DOHH2 (cell line): Measurements from ENCODE around the gene TBL1X.

ENCODE experiments used
- H3F3A ChIP-seq: fragments of 200-600 bp; sonication (generic), shearing (Covaris generic); 2 replicates; pipeline ENCODE4 v1.6.0; 2016; ENCODE audit warnings: antibody characterized with exemption, mild to moderate bottlenecking; ENCODE audit not compliant: control insufficient read depth, insufficient read depth
- H3K27ac ChIP-seq: fragments of 200-600 bp; sonication (generic); 2 replicates; pipeline ENCODE4 v1.5.1; 2014; ENCODE audit warnings: low read depth, mild to moderate bottlenecking, low read length, moderate library complexity
- H3K27me3 ChIP-seq: fragments of 200-600 bp; sonication (generic); 2 replicates; pipeline ENCODE4 v1.6.1; 2014; ENCODE audit warnings: mild to moderate bottlenecking, low read length, mixed read lengths; ENCODE audit not compliant: control insufficient read depth
- H3K36me3 ChIP-seq: fragments of 200-600 bp; sonication (generic); 2 replicates; pipeline ENCODE4 v1.6.1; 2014; ENCODE audit warnings: mild to moderate bottlenecking, low read length, moderate library complexity, mixed read lengths; ENCODE audit not compliant: control insufficient read depth
- H3K4me1 ChIP-seq: fragments of 200-600 bp; sonication (generic); 2 replicates; pipeline ENCODE4 v1.6.1; 2014; ENCODE audit warnings: mild to moderate bottlenecking, low read length, mixed read lengths; ENCODE audit not compliant: control insufficient read depth
- H3K4me2 ChIP-seq: fragments of 200-600 bp; sonication (generic); 2 replicates; pipeline ENCODE4 v1.6.0; 2014; ENCODE audit warnings: mild to moderate bottlenecking, low read length, moderate library complexity
- H3K4me3 ChIP-seq: fragments of 200-600 bp; sonication (generic); 2 replicates; pipeline ENCODE4 v1.5.1; 2014; ENCODE audit warnings: mild to moderate bottlenecking, low read length, mixed read lengths
- H3K79me2 ChIP-seq: fragments of 200-600 bp; sonication (generic); 2 replicates; pipeline ENCODE4 v1.6.1; 2014; ENCODE audit warnings: mild to moderate bottlenecking, low read length, mixed read lengths; ENCODE audit not compliant: control insufficient read depth
- H3K9me2 ChIP-seq: fragments of 200-600 bp; sonication (generic); replicated peaks from 2 replicates; pipeline ENCODE4 v1.6.1; 2014; ENCODE audit warnings: mild to moderate bottlenecking, low read length, mixed read lengths; ENCODE audit not compliant: control insufficient read depth
- H3K9me3 ChIP-seq: fragments of 200-600 bp; sonication (generic); 2 replicates; pipeline ENCODE4 v1.6.1; 2014; ENCODE audit warnings: antibody characterized with exemption, low read length, mixed read lengths; ENCODE audit not compliant: control insufficient read depth, insufficient read depth
- H4K20me1 ChIP-seq: fragments of 200-600 bp; sonication (generic); 2 replicates; pipeline ENCODE4 v1.6.0; 2014; ENCODE audit warnings: low read depth, mild to moderate bottlenecking, antibody characterized with exemption, low read length, moderate library complexity; ENCODE audit not compliant: control insufficient read depth, insufficient read depth
- EZH2phosphoT487 ChIP-seq: fragments of 200-600 bp; sonication (generic); IDR thresholded peaks from 2 replicates; pipeline ENCODE4 v1.6.1; 2017; ENCODE audit warnings: borderline replicate concordance, mild to moderate bottlenecking, antibody characterized with exemption, low read length, moderate library complexity, mixed read lengths
- TF ChIP-seq, protein P1 (sequence below): fragments of 200-600 bp; sonication (generic); IDR thresholded peaks from one replicate; pipeline ENCODE4 v1.5.1; 2014; ENCODE audit warnings: antibody characterized with exemption, mild to moderate bottlenecking, low read depth, low read length; ENCODE audit not compliant: poor library complexity, severe bottlenecking

The TBL1X gene

GRCh38 chrX:9464435-9465371 is at the start of gene TBL1X:
Gene TBL1X, plus strand, starts transcription at chrX:9465058. Its CDS starts 188,529 bp downstream, at chrX:9653587.
- TF ChIP-seq EZH2phosphoT487: no peak
- TF ChIP-seq, protein P1, sequence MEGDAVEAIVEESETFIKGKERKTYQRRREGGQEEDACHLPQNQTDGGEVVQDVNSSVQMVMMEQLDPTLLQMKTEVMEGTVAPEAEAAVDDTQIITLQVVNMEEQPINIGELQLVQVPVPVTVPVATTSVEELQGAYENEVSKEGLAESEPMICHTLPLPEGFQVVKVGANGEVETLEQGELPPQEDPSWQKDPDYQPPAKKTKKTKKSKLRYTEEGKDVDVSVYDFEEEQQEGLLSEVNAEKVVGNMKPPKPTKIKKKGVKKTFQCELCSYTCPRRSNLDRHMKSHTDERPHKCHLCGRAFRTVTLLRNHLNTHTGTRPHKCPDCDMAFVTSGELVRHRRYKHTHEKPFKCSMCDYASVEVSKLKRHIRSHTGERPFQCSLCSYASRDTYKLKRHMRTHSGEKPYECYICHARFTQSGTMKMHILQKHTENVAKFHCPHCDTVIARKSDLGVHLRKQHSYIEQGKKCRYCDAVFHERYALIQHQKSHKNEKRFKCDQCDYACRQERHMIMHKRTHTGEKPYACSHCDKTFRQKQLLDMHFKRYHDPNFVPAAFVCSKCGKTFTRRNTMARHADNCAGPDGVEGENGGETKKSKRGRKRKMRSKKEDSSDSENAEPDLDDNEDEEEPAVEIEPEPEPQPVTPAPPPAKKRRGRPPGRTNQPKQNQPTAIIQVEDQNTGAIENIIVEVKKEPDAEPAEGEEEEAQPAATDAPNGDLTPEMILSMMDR: no peak
- H3K79me2 ChIP-seq: peaks cover 41% of the 10 kb centered on the region

GRCh38 chrX:9416562-9417348 is 48.1 kb upstream of the TBL1X start:
- Histone ChIP-seq H3K4me2 (no peak overlapping the region), H3K27ac (no peak overlapping the region), H3K4me3 (no peak overlapping the region), H3K9me3 (no peaks in the 10 kb centered on the region), H3K79me2 (no peaks in the 10 kb centered on the region), H3K4me1 (no peaks in the 10 kb centered on the region), H3F3A (no peaks in the 10 kb centered on the region), H3K9me2 (no peaks in the 10 kb centered on the region), H4K20me1 (no peaks in the 10 kb centered on the region), H3K36me3 (no peaks in the 10 kb centered on the region), H3K27me3 (no peaks in the 10 kb centered on the region)
- no peak for TF ChIP-seq EZH2phosphoT487
- TF ChIP-seq, protein P1: no peak

More at GRCh38 chrX:9464435-9465371, at the start of gene TBL1X:
- Histone ChIP-seq H3K9me2 (no peaks in the 10 kb centered on the region), H4K20me1 (no peaks in the 10 kb centered on the region; the same call in 1 of the 2 replicates), H3F3A (0 out of 2 replicates have a peak, but pooled peaks cover 3% of the 10 kb centered on the region), H3K36me3 (0 out of 2 replicates have a peak, but pooled peaks cover 3% of the 10 kb centered on the region), H3K27ac (peak within 1 kb of the TSS; percentile 94), H3K9me3 (no peaks in the 10 kb centered on the region), H3K4me2 (peak within 1 kb of the TSS; percentile 80), H3K4me3 (peak within 1 kb of the TSS; percentile 76), H3K4me1 (peaks cover 35% of the 10 kb centered on the region), H3K27me3 (no peaks in the 10 kb centered on the region)

DNA sequence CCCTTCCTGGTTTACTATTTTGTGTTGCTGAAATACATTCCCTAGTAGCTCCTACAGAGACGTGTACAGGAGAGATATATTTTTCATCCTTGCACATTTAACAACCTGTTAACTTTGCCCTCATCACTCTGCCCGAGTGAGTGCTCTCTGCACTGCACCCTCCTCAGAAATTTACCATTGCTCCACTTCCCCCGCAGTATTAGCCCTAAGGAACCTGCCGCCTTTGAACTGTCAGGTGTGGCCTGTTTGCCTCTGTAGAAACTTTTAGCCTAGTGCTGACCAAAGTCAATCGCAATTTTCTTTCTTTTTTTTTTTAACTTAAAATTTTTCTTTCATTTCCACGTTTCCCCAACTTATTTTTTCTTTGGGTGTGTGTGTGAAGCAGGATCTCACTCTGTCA is 46.6 kb upstream of the TBL1X start:
- no peaks in the 10 kb centered on the region for H4K20me1 ChIP-seq
- H3K36me3 ChIP-seq: no peaks in the 10 kb centered on the region
- H3K9me3 ChIP-seq: no peaks in the 10 kb centered on the region
- no peak overlapping the region for H3K4me2 ChIP-seq
- H3K79me2 ChIP-seq: no peaks in the 10 kb centered on the region
- H3K27ac ChIP-seq: no peak overlapping the region
- no peak overlapping the region for H3K4me3 ChIP-seq
- no peaks in the 10 kb centered on the region for H3K27me3 ChIP-seq
- no peak for TF ChIP-seq EZH2phosphoT487
- TF ChIP-seq, protein P1: no peak
- H3K4me1 ChIP-seq: no peaks in the 10 kb centered on the region
- no peaks in the 10 kb centered on the region for H3F3A ChIP-seq
- no peaks in the 10 kb centered on the region for H3K9me2 ChIP-seq
